ENCODE measurements around the gene CFAP46. TPM values are rescaled to one million over a fixed set of nuclear protein-coding genes. Genes with fewer than 3 reads are reported as not detected.

Gene CFAP46
- total RNA-seq, 4 donors from 2014 or later = 0.29 to 9.0 (median 2.7) TPM

- Histone ChIP-seq H3K36me3 (no peaks in the 10 kb centered on the region), H3K9me3 (no peaks in the 10 kb centered on the region), H3K4me3 (no peak overlapping the region), H3K4me1 (no peaks in the 10 kb centered on the region), H3K27ac (no peak overlapping the region), H3K27me3 (no peaks in the 10 kb centered on the region)
- intact Hi-C loops (cut with DNase I; ENCODE audit: low total_unique reads) = no loop called here
- TF ChIP-seq POLR2A (IDR thresholded peaks at IDR 0.05) = no peak
- TF ChIP-seq CTCF (IDR thresholded peaks at IDR 0.05) = no peak
- DNase-seq = no peak
Measured at GRCh38 chr10:132762267-132762666, 180.1 kb downstream of the CFAP46 start.

DNA sequence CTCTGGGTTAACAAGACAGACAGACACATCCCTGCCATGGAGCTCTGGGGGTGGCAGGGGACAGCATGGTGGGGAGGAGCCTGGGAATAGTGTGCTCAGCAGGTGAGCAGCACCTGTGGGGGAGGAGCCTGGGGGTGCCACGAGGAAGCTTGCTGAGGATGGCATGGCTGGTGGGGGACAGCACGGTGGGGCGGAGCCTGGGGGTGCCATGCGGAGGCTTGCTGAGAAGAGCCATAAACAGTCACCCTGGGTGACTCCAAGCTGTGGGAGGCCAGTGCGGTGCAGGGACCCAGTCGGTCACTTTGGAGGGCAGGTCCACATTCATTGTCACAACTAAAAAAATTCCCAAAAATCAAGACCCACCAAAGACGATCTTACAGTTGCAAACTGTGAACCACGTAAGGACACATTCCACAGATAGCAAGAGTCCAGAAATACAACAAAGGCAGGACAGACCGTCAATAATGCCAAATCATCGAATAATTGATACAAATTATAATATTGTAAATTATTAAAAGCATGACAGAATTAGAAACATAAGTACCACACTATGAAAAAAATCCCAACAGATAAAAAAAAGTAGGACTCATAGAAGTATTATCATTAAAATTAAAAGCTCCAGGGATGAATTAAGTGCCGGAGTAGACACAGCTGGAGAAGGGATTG lies 180.8 kb downstream of the CFAP46 start:
- H3K4me3 ChIP-seq = no peak overlapping the region
- H3K27ac ChIP-seq = no peak overlapping the region
- no peaks in the 10 kb centered on the region for H3K4me1 ChIP-seq
- no peaks in the 10 kb centered on the region for H3K36me3 ChIP-seq
- H3K27me3 ChIP-seq = no peaks in the 10 kb centered on the region
- no peak for DNase-seq
- intact Hi-C loops (cut with DNase I; ENCODE audit: low total_unique reads) = no loop called here
- TF ChIP-seq POLR2A (IDR thresholded peaks at IDR 0.05) (no peak), CTCF (IDR thresholded peaks at IDR 0.05) (no peak)
- H3K9me3 ChIP-seq = no peaks in the 10 kb centered on the region

- H3K36me3 ChIP-seq = no peaks in the 10 kb centered on the region
Measured at GRCh38 chr10:132758865-132759264, 183.5 kb downstream of the CFAP46 start.

More at GRCh38 chr10:132758865-132759264, 183.5 kb downstream of the CFAP46 start:
- Histone ChIP-seq H3K27me3 (no peaks in the 10 kb centered on the region), H3K4me3 (no peak overlapping the region), H3K27ac (no peak overlapping the region), H3K9me3 (no peaks in the 10 kb centered on the region), H3K4me1 (no peaks in the 10 kb centered on the region)
- TF ChIP-seq POLR2A (IDR thresholded peaks at IDR 0.05) (no peak), CTCF (IDR thresholded peaks at IDR 0.05) (no peak)
- intact Hi-C loops (cut with DNase I; ENCODE audit: low total_unique reads) = no loop called here
- no peak for DNase-seq

Other genes with a start within 250 kb of the CFAP46 start
- gene NKX6-2, start 156.4 kb downstream of the CFAP46 start, total RNA-seq = under 1 TPM in 1 of 4 donors, not detected in 3; 0.14 TPM
- 1 to 10 TPM in 1 of 4 donors, under 1 TPM in 1, not detected in 2; 0.07 to 1.0 TPM for gene ADGRA1, start 145.4 kb upstream of the CFAP46 start, total RNA-seq
- gene KNDC1, start 217.6 kb upstream of the CFAP46 start, total RNA-seq = 10 to 100 TPM in 1 of 4 donors, 1 to 10 TPM in 2, under 1 TPM in 1; under 0.01 to 12.5 (median 5.3) TPM

All from uterus (tissue), 4 donors.